HEK293T (cell line): ENCODE measurements around the gene CCR2.

Experiments
- FOXK2 ChIP-seq: fragments of 450-650 bp; IDR thresholded peaks from 2 replicates; pipeline ENCODE4 v1.6.1; 2016; ENCODE audit warnings: mild to moderate bottlenecking
- TARDBP ChIP-seq: fragments of 450-650 bp; IDR thresholded peaks from 2 replicates; pipeline ENCODE4 v1.6.1; 2016
- TF ChIP-seq, protein P1 (sequence below): fragments of 450-650 bp; IDR thresholded peaks from 2 replicates; pipeline ENCODE4 v1.6.1; 2016

GRCh38 chr3:46375218-46375617 is 21.3 kb downstream of the CCR2 start:
- no peak for TF ChIP-seq TARDBP
- TF ChIP-seq FOXK2, result no peak
- TF ChIP-seq, protein P1, sequence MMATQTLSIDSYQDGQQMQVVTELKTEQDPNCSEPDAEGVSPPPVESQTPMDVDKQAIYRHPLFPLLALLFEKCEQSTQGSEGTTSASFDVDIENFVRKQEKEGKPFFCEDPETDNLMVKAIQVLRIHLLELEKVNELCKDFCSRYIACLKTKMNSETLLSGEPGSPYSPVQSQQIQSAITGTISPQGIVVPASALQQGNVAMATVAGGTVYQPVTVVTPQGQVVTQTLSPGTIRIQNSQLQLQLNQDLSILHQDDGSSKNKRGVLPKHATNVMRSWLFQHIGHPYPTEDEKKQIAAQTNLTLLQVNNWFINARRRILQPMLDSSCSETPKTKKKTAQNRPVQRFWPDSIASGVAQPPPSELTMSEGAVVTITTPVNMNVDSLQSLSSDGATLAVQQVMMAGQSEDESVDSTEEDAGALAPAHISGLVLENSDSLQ, result no peak
